ENCODE data around the gene SAMD10.

GRCh38 chr20:64006490-64006889 lies 27.0 kb upstream of the SAMD10 start:
- TF ChIP-seq CTCF (conservative IDR thresholded peaks at IDR 0.05) (no peak), ZFX (IDR thresholded peaks at IDR 0.05) (no peak)
